ENCODE results near the gene RRP12.

- no peak for TF ChIP-seq POLR2A (IDR thresholded peaks at IDR 0.05)
- no peak for TF ChIP-seq CTCF (IDR thresholded peaks at IDR 0.05)
These were observed 44.2 kb downstream of the RRP12 start for GRCh38 chr10:97356918-97357317.

All from body of pancreas (tissue), 4 donors.